Dedifferentiated amniotic fluid mesenchymal stem cell (primary cell): ENCODE measurements around the gene CTNND2.

Experiments used
- DNase-seq: peaks from one replicate; pipeline ENCODE4 v3.0.0-alpha.2; 2016; ENCODE audit errors: extremely low spot score

CTNND2 gene

GRCh38 chr5:11904265-11904906, at the start of gene CTNND2:
CTNND2 (minus strand) TSS chr5:11904446; CDS start chr5:11903853, 593 bp downstream.
- DNase-seq = no peak

- no peak for DNase-seq
These were observed 42.1 kb upstream of the CTNND2 start for GRCh38 chr5:11946317-11946716.

DNA sequence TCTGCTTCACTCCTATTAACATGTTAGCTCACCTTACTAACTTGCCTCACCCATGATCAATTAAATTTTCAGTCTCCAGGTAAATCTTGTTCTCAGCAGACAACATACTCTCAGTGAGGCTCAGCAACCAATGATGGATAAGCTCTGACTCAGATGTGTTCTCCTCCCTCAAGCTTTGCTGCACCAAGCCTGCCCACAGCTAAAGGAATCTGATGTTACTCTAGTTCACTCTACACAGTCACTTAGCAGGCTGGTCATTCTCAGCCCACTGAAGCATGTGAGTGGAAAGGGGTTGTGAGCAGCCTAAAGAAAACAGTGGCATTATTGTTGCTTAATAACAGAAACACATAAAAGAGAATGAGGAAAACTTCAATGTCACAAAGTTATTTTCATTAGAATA, 37.3 kb upstream of the CTNND2 start:
- no peak for DNase-seq

DNA sequence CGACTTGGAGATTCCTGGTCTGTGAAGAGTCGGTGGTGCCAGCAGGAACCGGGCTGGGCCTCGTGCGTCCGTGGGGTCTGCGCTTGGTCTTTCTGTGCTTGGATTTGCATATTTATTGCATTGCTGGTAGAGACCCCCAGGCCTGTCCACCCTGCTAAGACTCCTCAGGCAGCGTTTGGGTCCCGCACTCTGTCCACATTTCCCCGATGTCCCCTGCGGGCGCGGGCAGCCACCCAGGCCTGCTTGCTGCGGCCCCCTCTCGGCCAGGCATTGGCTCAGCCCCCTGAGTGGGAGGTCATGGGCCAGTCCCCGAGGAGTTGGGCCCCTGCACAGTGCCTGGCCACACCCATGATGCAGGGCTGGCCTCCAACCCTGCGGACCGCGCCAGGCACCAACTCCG, 27.4 kb upstream of the CTNND2 start:
- no peak for DNase-seq

DNA sequence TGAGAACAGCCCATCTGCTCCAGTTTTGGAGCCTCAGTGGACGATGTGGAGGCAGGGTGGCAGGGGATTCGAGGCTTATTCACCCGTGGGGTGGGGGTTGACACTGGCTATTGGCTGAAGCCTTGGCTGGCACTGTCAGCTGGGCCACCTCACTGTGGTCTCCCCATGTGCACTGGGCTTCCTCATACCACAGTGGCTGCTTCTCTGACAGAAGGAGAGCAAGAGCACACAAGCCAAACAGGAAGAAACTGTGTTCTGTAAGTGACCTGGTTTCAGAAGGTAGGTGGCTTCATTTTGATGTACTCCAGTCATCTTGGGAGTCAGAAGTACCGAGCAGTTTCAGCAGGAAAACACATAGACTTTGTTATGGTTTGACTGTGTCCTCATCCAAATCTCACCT, 24.7 kb upstream of the CTNND2 start:
- DNase-seq = no peak

GRCh38 chr5:11925701-11926100, 21.5 kb upstream of the CTNND2 start:
- DNase-seq = no peak

DNA sequence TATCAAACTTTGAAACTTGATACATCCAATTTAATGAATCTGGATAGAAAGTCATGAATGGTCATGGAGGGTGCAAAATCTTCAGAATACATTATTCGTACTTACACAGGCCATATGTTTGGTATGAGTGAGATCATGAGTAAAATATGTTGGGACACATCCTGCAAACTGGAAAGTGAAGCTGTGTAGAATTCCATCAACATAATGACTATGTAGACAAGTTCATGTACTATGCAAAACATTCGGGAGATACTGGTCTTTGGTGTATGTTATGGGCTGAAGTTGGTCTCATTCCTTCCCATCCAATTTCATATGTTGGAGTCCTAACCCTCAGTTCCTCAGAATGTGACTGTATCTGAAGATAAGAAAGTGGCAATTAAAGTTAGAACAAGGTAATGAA, 18.1 kb upstream of the CTNND2 start:
- no peak for DNase-seq

DNA sequence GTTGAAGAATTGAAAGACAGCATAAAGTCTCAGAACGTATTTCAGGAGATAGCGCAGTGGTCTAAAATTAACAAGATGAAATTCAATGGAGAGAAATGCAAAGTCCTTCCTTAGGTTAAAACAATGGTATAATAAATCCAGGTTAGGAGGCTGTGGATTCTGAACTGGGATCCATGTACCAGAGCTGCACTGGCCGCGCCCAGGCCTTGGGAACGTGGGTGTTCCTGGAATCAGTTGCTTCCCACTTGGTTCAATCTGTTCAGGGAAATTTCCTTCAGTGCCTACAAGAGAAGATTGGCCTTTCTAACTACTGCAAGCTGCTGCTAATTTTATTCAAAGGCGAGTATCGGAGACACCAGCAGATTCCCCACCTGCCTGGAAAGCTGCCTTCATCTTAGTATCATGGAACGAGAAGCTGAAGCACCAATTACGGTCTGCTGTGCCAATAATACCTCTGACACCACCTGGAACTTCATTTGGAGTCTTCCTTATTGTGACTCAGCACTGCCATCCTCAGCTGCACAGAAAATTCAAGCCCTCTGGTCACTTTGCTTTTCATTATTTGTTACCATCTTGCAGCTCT, 14.3 kb upstream of the CTNND2 start:
- DNase-seq = no peak

- no peak for DNase-seq
These were observed 5.2 kb upstream of the CTNND2 start for GRCh38 chr5:11909471-11909870.

GRCh38 chr5:11906497-11906896, 2.3 kb upstream of the CTNND2 start:
- no peak for DNase-seq

DNA sequence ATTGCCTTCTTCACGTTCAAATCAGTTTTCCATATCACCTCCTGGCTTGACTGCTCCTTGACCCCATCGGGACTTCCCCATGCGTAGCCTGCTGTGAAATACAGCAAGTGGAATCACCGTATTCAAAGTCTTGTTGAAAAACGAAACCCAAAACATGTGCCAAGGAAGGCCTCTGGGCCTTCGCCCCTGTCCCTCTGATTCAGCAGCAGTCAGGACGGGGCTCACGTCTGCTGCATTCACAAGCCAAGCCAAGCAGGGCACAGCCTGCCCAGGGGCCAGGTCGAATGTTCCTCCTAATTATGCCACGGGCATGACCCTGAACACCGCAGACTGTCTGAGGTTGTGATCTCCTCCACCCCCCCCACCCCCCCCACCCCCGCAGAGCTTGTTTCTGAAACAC, 960 bp upstream of the CTNND2 start:
- no peak for DNase-seq

GRCh38 chr5:11903614-11904264, 507 bp downstream of the CTNND2 start:
- no peak for DNase-seq

DNA sequence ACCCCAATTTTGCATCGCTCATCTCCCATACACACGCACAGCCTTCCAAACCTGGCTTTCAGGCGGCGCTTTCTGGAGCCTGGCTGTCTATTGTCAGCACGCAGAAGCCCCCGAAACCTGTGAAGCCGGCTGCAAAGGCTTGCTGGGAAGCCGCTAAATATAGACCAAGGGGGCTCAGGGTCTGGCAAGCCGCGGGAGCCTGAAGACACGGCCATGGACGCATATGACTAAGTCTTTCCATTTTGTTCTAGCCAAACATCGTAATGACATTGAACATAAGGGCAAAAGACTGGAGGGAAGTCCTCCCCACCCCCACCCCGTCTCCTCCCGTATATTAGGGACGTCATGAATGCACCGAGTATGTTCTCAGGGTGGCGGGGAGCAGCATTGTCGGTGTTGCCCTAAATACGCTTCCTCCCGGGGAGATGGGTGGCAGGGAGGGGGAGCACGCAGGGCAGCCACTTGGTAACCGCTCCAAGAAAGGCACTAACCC, 1.1 kb downstream of the CTNND2 start:
- DNase-seq = no peak

GRCh38 chr5:11902201-11902619, 2.0 kb downstream of the CTNND2 start:
- no peak for DNase-seq

- DNase-seq = no peak
These were observed 5.5 kb downstream of the CTNND2 start for GRCh38 chr5:11898787-11899186.

- DNase-seq = no peak
These were observed 6.5 kb downstream of the CTNND2 start for GRCh38 chr5:11897781-11898180.

- DNase-seq = no peak
These were observed 9.3 kb downstream of the CTNND2 start for GRCh38 chr5:11894992-11895391.

GRCh38 chr5:11892832-11893231, 11.4 kb downstream of the CTNND2 start:
- no peak for DNase-seq

- DNase-seq = no peak
These were observed 13.5 kb downstream of the CTNND2 start for GRCh38 chr5:11890777-11891176.

DNA sequence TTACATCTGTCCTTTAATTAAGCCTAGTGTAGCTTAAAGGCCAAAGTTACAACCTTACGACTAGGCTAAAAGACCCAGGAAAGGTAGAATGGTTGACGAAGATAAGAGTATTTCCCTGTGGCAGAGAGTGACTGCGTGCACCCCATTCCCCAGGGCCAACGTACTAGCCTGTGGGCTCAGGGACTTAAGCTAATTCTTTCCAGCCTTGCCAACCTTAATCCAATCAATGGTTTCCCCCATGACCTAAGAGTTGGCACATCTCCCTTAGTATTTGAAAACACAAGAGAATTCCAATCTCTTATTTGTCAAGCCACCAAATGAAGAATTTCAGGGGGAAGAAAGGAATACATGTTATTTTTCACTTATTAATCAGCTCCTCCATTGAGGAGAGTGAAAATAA, 16.0 kb downstream of the CTNND2 start:
- DNase-seq = no peak

DNA sequence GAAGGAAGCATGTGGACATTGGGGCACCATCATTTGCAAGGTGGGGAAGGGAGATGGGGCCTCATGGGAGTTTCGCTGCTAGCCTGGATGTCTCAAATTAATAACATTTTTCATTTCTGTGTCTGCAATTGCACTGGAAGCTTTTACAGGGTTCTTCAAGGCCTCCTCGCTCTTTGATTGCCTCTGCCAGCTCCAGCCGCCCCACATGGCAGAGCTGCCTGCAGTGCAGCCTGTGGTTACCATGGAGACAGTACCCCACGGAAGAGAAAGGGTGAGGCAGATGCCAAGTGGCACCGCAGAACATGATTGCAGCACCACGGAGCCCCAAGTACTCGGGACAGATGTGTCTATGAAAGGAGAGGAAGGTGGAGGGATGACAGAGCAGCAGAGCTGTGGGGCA, 25.4 kb downstream of the CTNND2 start:
- DNase-seq = no peak

GRCh38 chr5:11873587-11873986, 30.7 kb downstream of the CTNND2 start:
- DNase-seq = no peak

DNA sequence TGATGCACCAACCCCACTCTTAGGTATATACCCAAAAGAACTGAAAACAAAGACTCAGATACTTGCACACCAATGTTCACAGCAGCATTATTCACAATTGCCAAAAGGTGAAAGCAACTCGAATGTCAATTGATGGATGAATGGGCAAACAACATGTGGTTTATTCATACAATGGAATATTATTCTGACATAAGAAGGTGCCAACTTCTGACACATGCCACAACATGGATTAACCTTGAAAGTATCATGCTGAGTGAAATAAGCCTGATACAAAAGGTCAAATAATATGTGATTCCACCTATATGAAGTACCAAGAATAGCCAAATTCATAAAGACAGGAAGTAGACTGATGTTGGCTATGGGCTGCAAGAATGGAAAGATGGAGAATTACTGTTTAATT, 35.0 kb downstream of the CTNND2 start:
- DNase-seq = no peak
